Spleen (tissue), 11 donors: ENCODE results near the gene SNU13. TPM values are rescaled to one million over a fixed set of nuclear protein-coding genes. Genes with fewer than 3 reads are reported as not detected.

Experiments used
- DNase-seq: peaks from one replicate; pipeline ENCODE4 v3.0.0-alpha.2; 2020
- H3K27ac ChIP-seq, 8 donors: fragments of 200-600 bp; sonication (generic) in 7 of 8; 1 replicate in 4 of 8; 2 replicates in 4 of 8; pipeline versions ENCODE4 v1.5.0 to v1.8.0; 2016 to 2021; ENCODE audit warnings: inconsistent platforms in 4 of 8, mild to moderate bottlenecking in 4 of 8, moderate library complexity in 1 of 8
- H3K27me3 ChIP-seq, 7 donors: fragments of 200-600 bp; sonication (generic) in 6 of 7; replicated peaks in 1 of 7; 1 replicate in 4 of 7; 2 replicates in 3 of 7; pipeline versions ENCODE4 v1.5.0 to v1.8.0; 2016 to 2021; ENCODE audit warnings: inconsistent platforms in 3 of 7, mild to moderate bottlenecking in 1 of 7
- H3K36me3 ChIP-seq, 6 donors: fragments of 200-600 bp; sonication (generic) in 5 of 6; 1 replicate in 4 of 6; 2 replicates in 2 of 6; pipeline versions ENCODE4 v1.5.0 to v1.8.0; 2016 to 2021; ENCODE audit warnings: inconsistent platforms in 2 of 6
- H3K4me1 ChIP-seq, 6 donors: fragments of 200-600 bp; sonication (generic) in 5 of 6; 1 replicate in 3 of 6; 2 replicates in 3 of 6; pipeline versions ENCODE4 v1.5.0 to v1.8.0; 2016 to 2021; ENCODE audit warnings: inconsistent platforms in 3 of 6
- H3K4me3 ChIP-seq, 8 donors: fragments of 200-600 bp; sonication (generic) in 7 of 8; 1 replicate in 4 of 8; 2 replicates in 4 of 8; pipeline versions ENCODE4 v1.5.0 to v1.8.0; 2016 to 2021; ENCODE audit warnings: inconsistent platforms in 4 of 8, mild to moderate bottlenecking in 4 of 8, moderate library complexity in 2 of 8
- H3K9me3 ChIP-seq, 8 donors: fragments of 200-600 bp; sonication (generic) in 7 of 8; 1 replicate in 4 of 8; 2 replicates in 4 of 8; pipeline versions ENCODE4 v1.5.0 to v1.8.0; 2016 to 2021; ENCODE audit warnings: inconsistent platforms in 4 of 8
- POLR2A ChIP-seq, 3 donors: fragments of 450-650 bp; IDR thresholded peaks; one replicate each; pipeline ENCODE4 v1.5.1; 2017; ENCODE audit warnings: antibody characterized with exemption in 3 of 3, mild to moderate bottlenecking in 1 of 3
- POLR2AphosphoS5 ChIP-seq, 3 donors: sonication (generic); formaldehyde crosslinking; IDR thresholded peaks; one replicate each; pipeline ENCODE4 v1.5.1; 2017; ENCODE audit warnings: antibody characterized with exemption in 3 of 3
- WGBS, 5 donors: extraction: QIAGEN DNeasy Blood & Tissue Kit in 3 of 5; methylation state at CpG; one replicate each; pipeline versions ENCODE4 v1.1.5 to v1.1.7; 2013 to 2018; 5-methylcytosine and 5-hydroxymethylcytosine counted together
- intact Hi-C: fragments of 100-400 bp; cut with DNase I; formaldehyde crosslinking; loops from one replicate; pipeline ENCODE4 v1.15.0; 2023; ENCODE audit warnings: low total_unique reads
- polyA plus RNA-seq, 3 donors: library from polyadenylated mRNA; stranded (reverse); fragments of 200-250 nt; gene quantifications; one replicate each; pipeline ENCODE4 v1.2.1, GENCODE V29; 2013
- total RNA-seq, 7 donors: library from RNA; depleted of rRNA in 3 of 7; stranded (reverse); fragments of >200 nt in 3 of 7; fragmentation: NEBNext Ultra II Directional in 4 of 7; extraction: Animal tissue kit (Norgen Biotek cat#: 25700) in 4 of 7; gene quantifications; one replicate each; pipeline versions ENCODE4 v1.1.0 to v1.2.1, GENCODE V29; 2016 to 2021
- TF ChIP-seq, protein P1 (sequence below), 11 experiments: fragments of 200-600 bp in 7 of 11; fragments of 450-650 bp in 4 of 11; sonication (generic) in 4 of 11; IDR thresholded peaks in 8 of 11; conservative IDR thresholded peaks in 3 of 11; 1 replicate in 7 of 11; 2 replicates in 4 of 11; pipeline versions ENCODE4 v1.4.0 to v1.8.0; 2016 to 2021; ENCODE audit warnings: antibody characterized with exemption in 11 of 11, inconsistent platforms in 4 of 11, mild to moderate bottlenecking in 1 of 11
- donor health status: healthy with polysubstance abuse.
- donor health status: DM: no; HTN: no; CAD: no; lungs with moderate emphysema.
- donor health status: DM: no; HTN: no; CAD: no.
- donor health status: Bipolar disorder and iron deficiency.
- donor health status: healthy.
- donor health status: DM: no; HTN: no; CAD: no.
- donor health status: DM: yes; HTN: yes; CAD: no.

The SNU13 gene
- total and polyA plus RNA-seq, 10 donors = 89.0 to 165 (median 111) TPM

DNA sequence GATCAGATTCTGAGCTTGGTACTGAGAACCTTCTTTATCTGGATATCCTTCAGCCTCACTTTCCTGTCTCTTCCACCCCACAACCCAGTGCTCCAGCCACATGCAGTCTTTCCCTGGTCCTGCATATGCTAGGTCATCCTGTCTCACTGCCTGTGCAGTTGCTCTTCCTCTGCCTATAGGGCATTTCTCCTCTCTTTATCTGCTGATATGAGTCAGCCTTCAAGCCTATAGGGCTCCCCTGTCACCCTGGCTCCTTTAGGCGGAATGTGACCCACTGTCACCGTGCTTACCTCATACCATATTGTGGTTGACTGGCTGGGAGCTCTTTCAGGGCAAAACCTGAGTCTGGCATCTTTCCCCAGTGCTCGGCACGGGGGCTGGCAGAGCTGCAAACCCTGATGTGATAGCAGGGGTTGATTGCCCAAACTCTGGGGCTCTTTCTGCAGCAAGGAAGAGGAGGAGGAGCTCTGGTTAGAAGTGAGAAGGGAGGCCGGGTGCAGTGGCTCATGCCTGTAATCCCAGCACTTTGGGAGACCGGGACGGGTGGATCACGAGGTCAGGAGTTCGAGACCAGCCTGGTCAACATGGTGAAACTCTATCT, 36.9 kb upstream of the SNU13 start:
- Histone ChIP-seq H3K4me1 (no peaks in the 10 kb centered on the region), H3K27me3 (no peaks in the 10 kb centered on the region), H3K27ac (no peak overlapping the region), H3K4me3 (no peak overlapping the region), H3K9me3 (no peaks in the 10 kb centered on the region), H3K36me3 (no peaks in the 10 kb centered on the region)
- DNase-seq = no peak
- TF ChIP-seq, protein P1, sequence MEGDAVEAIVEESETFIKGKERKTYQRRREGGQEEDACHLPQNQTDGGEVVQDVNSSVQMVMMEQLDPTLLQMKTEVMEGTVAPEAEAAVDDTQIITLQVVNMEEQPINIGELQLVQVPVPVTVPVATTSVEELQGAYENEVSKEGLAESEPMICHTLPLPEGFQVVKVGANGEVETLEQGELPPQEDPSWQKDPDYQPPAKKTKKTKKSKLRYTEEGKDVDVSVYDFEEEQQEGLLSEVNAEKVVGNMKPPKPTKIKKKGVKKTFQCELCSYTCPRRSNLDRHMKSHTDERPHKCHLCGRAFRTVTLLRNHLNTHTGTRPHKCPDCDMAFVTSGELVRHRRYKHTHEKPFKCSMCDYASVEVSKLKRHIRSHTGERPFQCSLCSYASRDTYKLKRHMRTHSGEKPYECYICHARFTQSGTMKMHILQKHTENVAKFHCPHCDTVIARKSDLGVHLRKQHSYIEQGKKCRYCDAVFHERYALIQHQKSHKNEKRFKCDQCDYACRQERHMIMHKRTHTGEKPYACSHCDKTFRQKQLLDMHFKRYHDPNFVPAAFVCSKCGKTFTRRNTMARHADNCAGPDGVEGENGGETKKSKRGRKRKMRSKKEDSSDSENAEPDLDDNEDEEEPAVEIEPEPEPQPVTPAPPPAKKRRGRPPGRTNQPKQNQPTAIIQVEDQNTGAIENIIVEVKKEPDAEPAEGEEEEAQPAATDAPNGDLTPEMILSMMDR (IDR thresholded peaks at IDR 0.05 in 8 of 11, conservative IDR thresholded peaks at IDR 0.05 in 3 of 11) = no peak
- TF ChIP-seq POLR2AphosphoS5 (IDR thresholded peaks at IDR 0.05) = no peak
- WGBS, 5 donors = 82 to 90% (median 87%) methylated on average over 9 of the region's 9 CpGs
- intact Hi-C loops = no loop called here

DNA sequence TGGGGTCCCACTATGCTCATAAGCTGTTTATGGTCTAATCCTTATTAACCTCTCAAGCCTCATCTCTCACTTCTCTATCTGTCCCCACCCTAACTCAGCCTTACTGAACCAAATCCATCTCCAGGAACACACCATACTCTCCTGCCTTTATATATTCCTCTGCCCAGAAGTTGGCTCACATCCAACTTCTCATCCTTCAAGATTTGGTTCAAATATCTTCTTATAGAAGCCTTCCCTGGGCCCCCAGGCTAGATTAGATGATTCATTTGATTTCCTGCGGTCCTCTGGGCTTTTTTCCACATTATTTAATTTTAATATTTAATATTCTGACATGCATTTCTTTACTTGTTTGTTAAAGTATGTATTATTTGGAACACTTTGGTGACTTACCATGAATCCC, 33.8 kb upstream of the SNU13 start:
- no peak for TF ChIP-seq POLR2AphosphoS5 (IDR thresholded peaks at IDR 0.05)
- TF ChIP-seq, protein P1 (IDR thresholded peaks at IDR 0.05 in 8 of 11, conservative IDR thresholded peaks at IDR 0.05 in 3 of 11) = no peak
- no peak for TF ChIP-seq POLR2A (IDR thresholded peaks at IDR 0.05)
- WGBS, 5 donors = 52 to 93% (median 83%) methylated on average over 1 of the region's 1 CpG
- Histone ChIP-seq H3K27ac (no peak overlapping the region), H3K36me3 (no peaks in the 10 kb centered on the region), H3K9me3 (no peaks in the 10 kb centered on the region), H3K4me3 (no peak overlapping the region), H3K4me1 (no peaks in the 10 kb centered on the region), H3K27me3 (no peaks in the 10 kb centered on the region)
- intact Hi-C loops = no loop called here
- no peak for DNase-seq

DNA sequence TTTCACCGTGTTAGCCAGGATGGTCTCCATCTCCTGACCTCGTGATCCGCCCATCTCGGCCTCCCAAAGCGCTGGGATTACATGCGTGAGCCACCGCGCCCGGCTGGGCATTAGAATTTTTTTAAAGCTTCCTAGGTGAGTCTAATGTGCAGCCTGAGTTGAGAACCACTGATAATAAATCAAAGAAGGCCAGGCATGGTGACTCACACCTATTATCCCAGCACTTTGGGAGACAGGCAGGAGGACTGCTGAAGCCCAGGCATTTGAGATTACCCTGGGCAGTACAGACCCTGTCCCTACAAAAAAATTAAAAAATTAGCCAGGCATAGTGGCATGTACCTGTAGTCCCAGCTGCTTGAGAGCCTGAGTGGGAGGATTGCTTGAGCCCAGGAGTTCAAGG, 24.3 kb upstream of the SNU13 start:
- Histone ChIP-seq H3K4me3 (no peak overlapping the region), H3K4me1 (no peaks in the 10 kb centered on the region), H3K27me3 (no peaks in the 10 kb centered on the region), H3K9me3 (no peaks in the 10 kb centered on the region), H3K27ac (no peak overlapping the region), H3K36me3 (no peaks in the 10 kb centered on the region)
- DNase-seq = no peak
- intact Hi-C loops = no loop called here
- 94 to 96% (median 95%) methylated on average over 9 of the region's 9 CpGs for WGBS, 5 donors
- TF ChIP-seq POLR2A (IDR thresholded peaks at IDR 0.05) (no peak), POLR2AphosphoS5 (IDR thresholded peaks at IDR 0.05) (no peak)
- TF ChIP-seq, protein P1 (IDR thresholded peaks at IDR 0.05 in 8 of 11, conservative IDR thresholded peaks at IDR 0.05 in 3 of 11) = no peak

DNA sequence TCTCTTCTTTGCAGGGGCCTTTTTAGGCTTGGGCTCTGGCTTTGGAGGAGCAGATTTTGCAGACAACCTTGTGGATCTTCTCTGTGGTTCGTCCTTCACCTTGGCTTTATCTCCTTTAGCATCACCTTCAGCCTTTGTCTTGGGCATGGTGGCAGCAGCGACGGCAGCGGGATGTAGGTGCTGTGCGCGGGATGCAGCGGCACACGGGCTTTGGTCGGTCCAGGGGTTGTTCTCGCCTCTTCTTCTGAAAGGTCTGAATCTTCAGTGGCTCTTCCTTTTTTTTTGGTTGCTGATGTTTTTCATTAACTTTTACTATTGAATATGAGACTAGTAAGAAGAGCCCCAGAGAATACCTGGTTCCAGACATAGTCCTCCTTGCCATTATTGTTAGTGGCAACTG, 20.7 kb upstream of the SNU13 start:
- Histone ChIP-seq H3K4me3 (no peak overlapping the region), H3K4me1 (no peaks in the 10 kb centered on the region), H3K9me3 (no peaks in the 10 kb centered on the region), H3K27me3 (no peaks in the 10 kb centered on the region), H3K36me3 (no peaks in the 10 kb centered on the region), H3K27ac (no peak overlapping the region)
- intact Hi-C loops = no loop called here
- TF ChIP-seq POLR2A (IDR thresholded peaks at IDR 0.05) = no peak
- TF ChIP-seq, protein P1 (IDR thresholded peaks at IDR 0.05 in 8 of 11, conservative IDR thresholded peaks at IDR 0.05 in 3 of 11) = no peak
- TF ChIP-seq POLR2AphosphoS5 (IDR thresholded peaks at IDR 0.05) = no peak
- no peak for DNase-seq
- 91 to 96% (median 94%) methylated on average over 10 of the region's 10 CpGs for WGBS, 5 donors
